Liver (tissue), 9 donors: Measurements from ENCODE around the gene SLC8A1. TPM values are rescaled to one million over a fixed set of nuclear protein-coding genes. Genes with fewer than 3 reads are reported as not detected.

Experiments
- DNase-seq: peaks from one replicate; pipeline ENCODE4 v3.0.0-alpha.2; 2017; ENCODE audit warnings: low spot score
- H3K27ac ChIP-seq, 2 donors: one replicate each; pipeline ENCODE4 v1.7.0; 2013; ENCODE audit warnings: inconsistent platforms in 2 of 2, low read length in 2 of 2, control low read depth in 1 of 2, low read depth in 1 of 2, mild to moderate bottlenecking in 1 of 2
- H3K27me3 ChIP-seq, 4 donors: one replicate each; pipeline versions ENCODE4 v1.6.1 to v1.7.0; 2013; ENCODE audit warnings: low read length in 3 of 4, inconsistent platforms in 1 of 4, mild to moderate bottlenecking in 1 of 4, moderate library complexity in 1 of 4; ENCODE audit not compliant: control insufficient read depth in 4 of 4, insufficient read depth in 4 of 4
- H3K36me3 ChIP-seq, 4 donors: one replicate each; pipeline versions ENCODE4 v1.6.1 to v1.7.0; 2013; ENCODE audit warnings: low read length in 3 of 4, mild to moderate bottlenecking in 3 of 4, low read depth in 1 of 4, moderate library complexity in 1 of 4; ENCODE audit not compliant: control insufficient read depth in 4 of 4, insufficient read depth in 3 of 4
- H3K4me1 ChIP-seq, 4 donors: one replicate each; pipeline versions ENCODE4 v1.6.1 to v1.7.0; 2013; ENCODE audit warnings: low read length in 3 of 4, mild to moderate bottlenecking in 3 of 4, moderate library complexity in 1 of 4; ENCODE audit not compliant: control insufficient read depth in 4 of 4, insufficient read depth in 4 of 4
- H3K4me3 ChIP-seq, 3 donors: one replicate each; pipeline versions ENCODE4 v1.6.1 to v1.7.0; 2013; ENCODE audit warnings: low read length in 3 of 3, control low read depth in 1 of 3, low read depth in 1 of 3, mild to moderate bottlenecking in 1 of 3
- H3K9ac ChIP-seq, 2 donors: one replicate each; pipeline ENCODE4 v1.7.0; 2013; ENCODE audit warnings: low read length in 2 of 2, mild to moderate bottlenecking in 2 of 2, moderate library complexity in 2 of 2, control low read depth in 1 of 2, low read depth in 1 of 2
- H3K9me3 ChIP-seq, 4 donors: one replicate each; pipeline versions ENCODE4 v1.6.1 to v1.7.0; 2013; ENCODE audit warnings: low read length in 3 of 4; ENCODE audit not compliant: control insufficient read depth in 4 of 4
- ATF3 ChIP-seq: IDR thresholded peaks from 2 replicates; pipeline ENCODE4 v1.6.1; 2016; ENCODE audit warnings: antibody characterized with exemption
- EGR1 ChIP-seq, 2 donors: IDR thresholded peaks; 2 replicates each; pipeline ENCODE4 v1.6.1; 2016 to 2018; ENCODE audit warnings: antibody characterized with exemption in 2 of 2, low read depth in 2 of 2
- FOXA1 ChIP-seq: IDR thresholded peaks from 2 replicates; pipeline ENCODE4 v1.6.1; 2016; ENCODE audit warnings: antibody characterized with exemption
- FOXA2 ChIP-seq: IDR thresholded peaks from 2 replicates; pipeline ENCODE4 v1.6.1; 2016; ENCODE audit warnings: antibody characterized with exemption
- GABPA ChIP-seq, 2 donors: IDR thresholded peaks in 1 of 2; conservative IDR thresholded peaks in 1 of 2; 2 replicates each; pipeline ENCODE4 v1.6.1; 2016; ENCODE audit warnings: antibody characterized with exemption in 2 of 2, mild to moderate bottlenecking in 1 of 2, moderate library complexity in 1 of 2
- HNF4A ChIP-seq, 2 donors: conservative IDR thresholded peaks; 2 replicates each; pipeline ENCODE4 v1.6.1; 2016; ENCODE audit warnings: antibody characterized with exemption in 2 of 2, mild to moderate bottlenecking in 2 of 2
- HNF4G ChIP-seq: IDR thresholded peaks from 2 replicates; pipeline ENCODE4 v1.6.1; 2016; ENCODE audit warnings: antibody characterized with exemption
- JUND ChIP-seq, 2 donors: IDR thresholded peaks; 2 replicates each; pipeline ENCODE4 v1.6.1; 2016; ENCODE audit warnings: antibody characterized with exemption in 2 of 2
- MAX ChIP-seq: IDR thresholded peaks from 2 replicates; pipeline ENCODE4 v1.6.1; 2016; ENCODE audit warnings: antibody characterized with exemption
- NR2F2 ChIP-seq: IDR thresholded peaks from 2 replicates; pipeline ENCODE4 v1.6.1; 2016; ENCODE audit warnings: antibody characterized with exemption
- RAD21 ChIP-seq, 2 donors: IDR thresholded peaks; 2 replicates each; pipeline ENCODE4 v1.6.1; 2016; ENCODE audit warnings: antibody characterized with exemption in 2 of 2, mild to moderate bottlenecking in 2 of 2
- RXRA ChIP-seq, 2 donors: IDR thresholded peaks; 2 replicates each; pipeline ENCODE4 v1.6.1; 2017 to 2018; ENCODE audit warnings: antibody characterized with exemption in 2 of 2, mild to moderate bottlenecking in 1 of 2
- SP1 ChIP-seq: IDR thresholded peaks from 2 replicates; pipeline ENCODE4 v1.6.1; 2018; ENCODE audit warnings: antibody characterized with exemption, mild to moderate bottlenecking
- TAF1 ChIP-seq: conservative IDR thresholded peaks from 2 replicates; pipeline ENCODE4 v1.6.1; 2016; ENCODE audit warnings: antibody characterized with exemption, mild to moderate bottlenecking
- YY1 ChIP-seq: IDR thresholded peaks from 2 replicates; pipeline ENCODE4 v1.6.1; 2016; ENCODE audit warnings: antibody characterized with exemption, mild to moderate bottlenecking
- WGBS: extraction: QIAGEN DNeasy Blood & Tissue Kit; methylation state at CpG from one replicate; pipeline ENCODE4 v1.1.7; 2013; 5-methylcytosine and 5-hydroxymethylcytosine counted together
- polyA plus RNA-seq, 2 donors: library from polyadenylated mRNA; stranded (reverse) in 1 of 2; unstranded in 1 of 2; fragments of 200-250 nt in 1 of 2; fragments of >200 nt in 1 of 2; fragmentation: Nextera tagmentation in 1 of 2; extraction: Ambion mirVana in 1 of 2; gene quantifications; one replicate each; pipeline versions ENCODE4 v1.2.1 to v1.2.3, GENCODE V29; 2013 to 2015
- total RNA-seq, 2 donors: library from RNA; depleted of rRNA; stranded (reverse); fragments of >200 nt; gene quantifications; one replicate each; pipeline ENCODE4 v1.2.3, GENCODE V29; 2014
- TF ChIP-seq, protein P1 (sequence below): IDR thresholded peaks from 2 replicates; pipeline ENCODE4 v1.6.1; 2016; ENCODE audit warnings: antibody characterized with exemption, mild to moderate bottlenecking
- TF ChIP-seq, protein P2 (sequence below): fragments of 150-350 bp; IDR thresholded peaks from 2 replicates; pipeline ENCODE4 v1.5.1; 2017; ENCODE audit warnings: improper control_type of control experiment, low read depth, low read length; ENCODE audit not compliant: missing input control
- TF ChIP-seq, protein P3 (sequence below): IDR thresholded peaks from 2 replicates; pipeline ENCODE4 v1.6.1; 2016; ENCODE audit warnings: antibody characterized with exemption
- donor health status: healthy.
- donor health status: healthy.
- donor health status: healthy.
- donor health status: healthy.
- donor health status: healthy.

Gene SLC8A1
- total and polyA plus RNA-seq, 4 donors: 1.2 to 18.5 (median 8.2) TPM

DNA sequence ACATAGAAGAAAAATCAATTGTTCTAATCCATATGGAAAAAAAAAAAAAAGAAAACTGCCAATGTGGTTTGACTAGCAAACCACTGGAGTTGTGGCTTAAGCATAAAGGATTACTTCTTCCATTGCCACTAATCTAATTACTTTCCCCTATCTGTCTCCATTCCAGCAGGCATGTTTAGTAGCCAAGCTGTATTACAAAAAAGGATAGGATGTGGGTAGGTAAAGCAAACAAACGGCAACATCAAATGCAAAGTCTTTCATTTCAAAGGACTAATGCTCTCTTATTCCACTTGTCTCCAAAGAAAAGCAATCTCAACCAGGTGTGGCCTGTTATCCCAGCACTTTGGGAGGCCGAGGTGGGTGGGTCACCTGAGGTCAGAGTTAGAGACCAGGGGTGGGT is 36.5 kb downstream of the SLC8A1 start:
- Histone ChIP-seq H3K9me3 (no peaks in the 10 kb centered on the region), H3K9ac (no peak overlapping the region), H3K4me1 (peaks cover 0 to 2% (median 0%) of the 10 kb centered on the region in 4 donors), H3K4me3 (no peak overlapping the region), H3K27ac (no peak overlapping the region), H3K36me3 (no peaks in the 10 kb centered on the region), H3K27me3 (no peaks in the 10 kb centered on the region)
- TF ChIP-seq HNF4G (no peak), ATF3 (no peak), EGR1 (IDR thresholded peaks at IDR 0.05; ENCODE audit: low read depth in 2 of 2) (no peak), NR2F2 (no peak), FOXA1 (no peak), SP1 (no peak), JUND (IDR thresholded peaks at IDR 0.05) (no peak), FOXA2 (no peak), RXRA (IDR thresholded peaks at IDR 0.05) (no peak), MAX (no peak), TAF1 (no peak), HNF4A (conservative IDR thresholded peaks at IDR 0.05) (no peak), YY1 (no peak), GABPA (IDR thresholded peaks at IDR 0.05 in 1 of 2, conservative IDR thresholded peaks at IDR 0.05 in 1 of 2) (no peak), RAD21 (IDR thresholded peaks at IDR 0.05) (no peak)
- TF ChIP-seq, protein P1, sequence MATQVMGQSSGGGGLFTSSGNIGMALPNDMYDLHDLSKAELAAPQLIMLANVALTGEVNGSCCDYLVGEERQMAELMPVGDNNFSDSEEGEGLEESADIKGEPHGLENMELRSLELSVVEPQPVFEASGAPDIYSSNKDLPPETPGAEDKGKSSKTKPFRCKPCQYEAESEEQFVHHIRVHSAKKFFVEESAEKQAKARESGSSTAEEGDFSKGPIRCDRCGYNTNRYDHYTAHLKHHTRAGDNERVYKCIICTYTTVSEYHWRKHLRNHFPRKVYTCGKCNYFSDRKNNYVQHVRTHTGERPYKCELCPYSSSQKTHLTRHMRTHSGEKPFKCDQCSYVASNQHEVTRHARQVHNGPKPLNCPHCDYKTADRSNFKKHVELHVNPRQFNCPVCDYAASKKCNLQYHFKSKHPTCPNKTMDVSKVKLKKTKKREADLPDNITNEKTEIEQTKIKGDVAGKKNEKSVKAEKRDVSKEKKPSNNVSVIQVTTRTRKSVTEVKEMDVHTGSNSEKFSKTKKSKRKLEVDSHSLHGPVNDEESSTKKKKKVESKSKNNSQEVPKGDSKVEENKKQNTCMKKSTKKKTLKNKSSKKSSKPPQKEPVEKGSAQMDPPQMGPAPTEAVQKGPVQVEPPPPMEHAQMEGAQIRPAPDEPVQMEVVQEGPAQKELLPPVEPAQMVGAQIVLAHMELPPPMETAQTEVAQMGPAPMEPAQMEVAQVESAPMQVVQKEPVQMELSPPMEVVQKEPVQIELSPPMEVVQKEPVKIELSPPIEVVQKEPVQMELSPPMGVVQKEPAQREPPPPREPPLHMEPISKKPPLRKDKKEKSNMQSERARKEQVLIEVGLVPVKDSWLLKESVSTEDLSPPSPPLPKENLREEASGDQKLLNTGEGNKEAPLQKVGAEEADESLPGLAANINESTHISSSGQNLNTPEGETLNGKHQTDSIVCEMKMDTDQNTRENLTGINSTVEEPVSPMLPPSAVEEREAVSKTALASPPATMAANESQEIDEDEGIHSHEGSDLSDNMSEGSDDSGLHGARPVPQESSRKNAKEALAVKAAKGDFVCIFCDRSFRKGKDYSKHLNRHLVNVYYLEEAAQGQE: no peak
- TF ChIP-seq, protein P2, sequence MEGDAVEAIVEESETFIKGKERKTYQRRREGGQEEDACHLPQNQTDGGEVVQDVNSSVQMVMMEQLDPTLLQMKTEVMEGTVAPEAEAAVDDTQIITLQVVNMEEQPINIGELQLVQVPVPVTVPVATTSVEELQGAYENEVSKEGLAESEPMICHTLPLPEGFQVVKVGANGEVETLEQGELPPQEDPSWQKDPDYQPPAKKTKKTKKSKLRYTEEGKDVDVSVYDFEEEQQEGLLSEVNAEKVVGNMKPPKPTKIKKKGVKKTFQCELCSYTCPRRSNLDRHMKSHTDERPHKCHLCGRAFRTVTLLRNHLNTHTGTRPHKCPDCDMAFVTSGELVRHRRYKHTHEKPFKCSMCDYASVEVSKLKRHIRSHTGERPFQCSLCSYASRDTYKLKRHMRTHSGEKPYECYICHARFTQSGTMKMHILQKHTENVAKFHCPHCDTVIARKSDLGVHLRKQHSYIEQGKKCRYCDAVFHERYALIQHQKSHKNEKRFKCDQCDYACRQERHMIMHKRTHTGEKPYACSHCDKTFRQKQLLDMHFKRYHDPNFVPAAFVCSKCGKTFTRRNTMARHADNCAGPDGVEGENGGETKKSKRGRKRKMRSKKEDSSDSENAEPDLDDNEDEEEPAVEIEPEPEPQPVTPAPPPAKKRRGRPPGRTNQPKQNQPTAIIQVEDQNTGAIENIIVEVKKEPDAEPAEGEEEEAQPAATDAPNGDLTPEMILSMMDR: no peak
- TF ChIP-seq, protein P3, sequence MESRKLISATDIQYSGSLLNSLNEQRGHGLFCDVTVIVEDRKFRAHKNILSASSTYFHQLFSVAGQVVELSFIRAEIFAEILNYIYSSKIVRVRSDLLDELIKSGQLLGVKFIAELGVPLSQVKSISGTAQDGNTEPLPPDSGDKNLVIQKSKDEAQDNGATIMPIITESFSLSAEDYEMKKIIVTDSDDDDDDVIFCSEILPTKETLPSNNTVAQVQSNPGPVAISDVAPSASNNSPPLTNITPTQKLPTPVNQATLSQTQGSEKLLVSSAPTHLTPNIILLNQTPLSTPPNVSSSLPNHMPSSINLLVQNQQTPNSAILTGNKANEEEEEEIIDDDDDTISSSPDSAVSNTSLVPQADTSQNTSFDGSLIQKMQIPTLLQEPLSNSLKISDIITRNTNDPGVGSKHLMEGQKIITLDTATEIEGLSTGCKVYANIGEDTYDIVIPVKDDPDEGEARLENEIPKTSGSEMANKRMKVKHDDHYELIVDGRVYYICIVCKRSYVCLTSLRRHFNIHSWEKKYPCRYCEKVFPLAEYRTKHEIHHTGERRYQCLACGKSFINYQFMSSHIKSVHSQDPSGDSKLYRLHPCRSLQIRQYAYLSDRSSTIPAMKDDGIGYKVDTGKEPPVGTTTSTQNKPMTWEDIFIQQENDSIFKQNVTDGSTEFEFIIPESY: no peak
- WGBS: 71% methylated on average over 2 of the region's 2 CpGs
- no peak for DNase-seq
